GM19099 (cell line): Measurements from ENCODE around the gene LYZL1.

ENCODE experiments used
- POLR2A ChIP-seq: IDR thresholded peaks from 3 replicates; pipeline ENCODE4 v1.6.1; 2011; ENCODE audit warnings: low read depth; ENCODE audit not compliant: insufficient read length; ENCODE audit errors: extremely low read depth

LYZL1 gene

GRCh38 chr10:29315814-29316213, 26.9 kb downstream of the LYZL1 start:
- TF ChIP-seq POLR2A: no peak

GRCh38 chr10:29316308-29317026, 27.6 kb downstream of the LYZL1 start:
- TF ChIP-seq POLR2A: no peak

- TF ChIP-seq POLR2A: no peak
Observed at GRCh38 chr10:29317027-29317420, 28.2 kb downstream of the LYZL1 start.

GRCh38 chr10:29317423-29318021, 28.7 kb downstream of the LYZL1 start:
- TF ChIP-seq POLR2A: no peak

GRCh38 chr10:29319205-29319781, 30.4 kb downstream of the LYZL1 start:
- TF ChIP-seq POLR2A: no peak

- no peak for TF ChIP-seq POLR2A
Observed at GRCh38 chr10:29321656-29322055, 32.8 kb downstream of the LYZL1 start.

- no peak for TF ChIP-seq POLR2A
Observed at GRCh38 chr10:29322918-29323317, 34.0 kb downstream of the LYZL1 start.

GRCh38 chr10:29323367-29323766, 34.5 kb downstream of the LYZL1 start:
- TF ChIP-seq POLR2A: no peak

GRCh38 chr10:29324220-29324841, 35.5 kb downstream of the LYZL1 start:
- TF ChIP-seq POLR2A: no peak

- TF ChIP-seq POLR2A: no peak
Observed at GRCh38 chr10:29326299-29326698, 37.4 kb downstream of the LYZL1 start.

DNA sequence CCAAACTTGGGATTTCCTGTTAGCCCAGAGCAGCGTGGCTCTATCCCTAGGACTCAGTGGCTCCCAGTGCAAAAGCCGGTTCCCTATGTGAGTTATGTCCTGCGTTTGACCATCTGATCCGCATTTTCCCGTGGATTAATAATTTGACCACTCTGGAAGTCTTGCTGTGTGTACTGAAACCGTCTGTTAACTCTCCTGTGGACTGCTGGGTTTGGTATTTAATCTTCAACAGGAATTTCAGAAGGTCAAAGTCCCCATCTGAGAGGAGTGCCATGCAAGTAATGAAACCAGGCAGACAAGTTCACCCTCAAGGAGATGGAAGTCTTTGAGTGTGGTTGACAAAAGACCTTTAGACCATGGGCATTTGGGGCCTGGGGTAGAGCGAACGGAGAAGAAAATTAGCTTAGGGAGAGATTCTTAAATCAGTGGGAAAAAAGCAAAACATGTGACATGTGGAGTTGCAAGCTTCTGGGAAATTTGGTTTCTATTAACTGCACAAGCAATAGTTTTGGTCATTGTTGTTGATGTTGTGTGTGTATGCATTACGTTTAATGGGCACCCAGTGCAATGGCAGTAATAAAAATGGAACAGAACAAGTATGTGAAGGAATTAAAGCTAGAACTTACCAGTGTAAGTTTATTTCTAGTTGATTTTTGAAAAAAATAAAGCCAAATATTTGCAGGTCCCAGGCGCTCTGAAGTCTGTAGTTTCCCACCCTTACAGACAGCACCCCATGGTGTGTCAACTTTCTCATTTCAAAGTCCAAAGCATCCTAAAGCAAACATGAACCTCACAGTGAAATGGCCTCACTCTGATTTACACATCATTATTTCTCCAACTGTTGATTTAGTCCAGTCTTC, 38.2 kb downstream of the LYZL1 start:
- TF ChIP-seq POLR2A: no peak

DNA sequence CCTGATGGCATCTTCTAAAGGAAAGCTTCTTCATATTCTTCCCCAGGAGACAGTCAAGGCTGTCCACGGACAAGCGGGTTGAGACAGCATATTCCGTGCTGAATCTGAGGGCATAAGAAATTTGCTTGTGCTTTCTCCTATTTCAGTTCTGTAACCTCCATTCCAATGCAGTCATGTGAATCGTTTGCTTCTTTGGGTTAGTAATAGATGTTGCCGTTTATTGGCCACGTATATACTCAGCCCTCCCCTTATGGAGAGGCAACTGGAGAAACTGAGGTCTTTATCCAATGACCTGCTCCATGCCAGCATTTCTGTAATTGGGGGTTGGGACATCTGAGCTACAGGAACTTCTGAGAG, 38.9 kb downstream of the LYZL1 start:
- no peak for TF ChIP-seq POLR2A

- TF ChIP-seq POLR2A: no peak
Observed at GRCh38 chr10:29328983-29329382, 40.1 kb downstream of the LYZL1 start.

DNA sequence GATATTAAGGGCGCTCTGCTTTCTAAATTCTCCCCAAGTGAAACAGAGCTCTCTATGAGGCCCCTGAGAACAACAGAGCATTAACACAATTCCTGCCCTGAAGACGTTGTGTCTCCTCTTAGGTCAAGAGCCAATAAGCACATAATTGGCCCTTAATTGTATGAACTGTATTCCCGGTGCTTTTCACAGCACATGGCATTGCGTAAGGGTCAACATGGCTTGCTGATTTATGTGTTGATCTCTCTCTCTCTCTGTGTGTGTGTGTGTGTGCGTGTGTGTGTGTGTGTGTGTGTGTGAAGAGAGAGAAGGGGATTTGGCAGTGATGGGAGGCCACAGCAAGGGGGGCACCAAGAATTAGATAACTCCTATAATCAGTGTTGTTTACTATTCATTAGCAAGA, 40.5 kb downstream of the LYZL1 start:
- no peak for TF ChIP-seq POLR2A
